Germinal center (tissue), 1 donor: ENCODE results near the gene GEMIN2.
"Not testable (repeated sequence)": the region's sequence is repeated elsewhere in the genome, so short reads cannot be mapped to it uniquely, and the experiment has no call there.

Experiments
- DNase-seq: peaks from one replicate; pipeline ENCODE4 v3.0.0; 2012; ENCODE audit warnings: mixed read lengths, low spot score

Gene GEMIN2

GRCh38 chr14:39109893-39110715 lies 4.0 kb upstream of the GEMIN2 start:
- no peak for DNase-seq

DNA sequence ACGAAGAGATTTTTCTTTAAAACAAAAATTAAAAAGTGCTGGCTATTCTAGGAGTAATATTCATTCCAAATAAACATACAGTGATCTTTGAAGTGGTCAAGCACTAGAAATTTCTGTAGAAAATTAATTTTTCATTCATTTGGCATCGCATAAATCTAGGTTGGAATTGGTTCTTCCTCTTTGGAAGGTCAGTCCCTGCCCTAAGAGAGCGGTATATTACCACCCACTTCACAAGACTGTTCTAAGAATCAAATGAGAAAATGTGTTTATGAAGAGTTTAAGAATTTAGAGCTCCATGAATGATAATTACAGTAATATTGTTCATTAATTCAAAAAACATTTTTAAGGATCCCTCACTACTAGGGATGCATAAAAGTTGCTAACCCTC lies 444 bp upstream of the GEMIN2 start:
- no peak for DNase-seq

- DNase-seq = no peak
Observed at GRCh38 chr14:39122330-39123138, 8.4 kb downstream of the GEMIN2 start.

- not testable (repeated sequence) for DNase-seq
Observed at GRCh38 chr14:39137835-39138234, 23.7 kb downstream of the GEMIN2 start.

DNA sequence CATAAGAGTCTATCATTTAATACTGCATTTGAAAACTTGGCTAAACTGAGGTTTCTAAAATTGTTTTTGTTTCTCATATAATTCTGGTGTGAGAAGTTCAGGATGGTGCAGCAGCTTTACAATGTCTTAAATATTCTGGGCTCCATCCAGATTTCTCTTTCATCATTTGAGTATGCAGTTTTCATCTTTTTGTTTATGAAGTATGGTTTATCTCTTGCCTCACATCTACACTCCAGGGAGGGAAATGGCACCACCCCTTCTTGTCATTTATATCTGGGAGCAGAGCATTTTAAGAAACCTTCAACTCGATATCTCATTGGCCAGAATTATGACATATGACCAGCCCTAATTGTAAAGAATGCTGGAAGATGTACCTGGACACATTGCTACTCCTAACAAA lies 24.3 kb downstream of the GEMIN2 start:
- no peak for DNase-seq

- no peak for DNase-seq
Observed at GRCh38 chr14:39140170-39140569, 26.0 kb downstream of the GEMIN2 start.

DNA sequence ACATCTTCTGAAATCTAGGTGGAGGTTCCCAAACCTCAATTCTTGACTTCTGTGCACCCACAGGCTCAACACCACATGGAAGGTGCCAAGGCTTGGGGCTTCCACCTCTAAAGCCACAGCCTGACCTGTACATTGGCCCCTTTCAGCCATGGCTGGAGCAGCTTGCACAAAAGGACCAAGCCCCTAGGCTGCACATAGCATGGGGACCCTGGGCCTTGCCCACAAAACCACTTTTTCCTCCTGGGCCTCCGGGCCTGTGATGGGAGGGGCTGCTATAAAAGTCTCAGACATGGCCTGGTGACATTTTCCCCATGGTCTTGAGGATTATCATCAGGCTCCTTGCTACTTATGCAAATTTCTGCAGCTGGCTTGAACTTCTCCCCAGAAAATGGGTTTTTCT lies 27.5 kb downstream of the GEMIN2 start:
- not testable (repeated sequence) for DNase-seq

DNA sequence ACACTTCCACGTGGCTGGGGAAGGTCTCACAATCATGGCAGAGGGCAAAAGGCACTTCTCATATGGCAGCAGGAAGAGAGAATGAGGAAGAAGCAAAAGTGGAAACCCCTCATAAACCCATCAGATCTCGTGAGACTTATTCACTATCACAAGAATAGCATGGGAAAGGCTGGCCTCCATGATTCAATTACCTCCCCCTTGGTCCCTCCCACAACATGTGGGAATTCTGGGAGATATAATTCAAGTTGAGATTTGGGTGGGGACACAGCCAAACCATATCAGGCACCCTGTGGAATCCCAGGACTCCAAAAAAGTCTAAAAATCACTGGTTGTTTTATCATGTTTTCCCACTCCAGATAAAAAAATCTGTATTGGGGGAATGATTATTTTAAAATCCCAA lies 29.1 kb downstream of the GEMIN2 start:
- DNase-seq = not testable (repeated sequence)

DNA sequence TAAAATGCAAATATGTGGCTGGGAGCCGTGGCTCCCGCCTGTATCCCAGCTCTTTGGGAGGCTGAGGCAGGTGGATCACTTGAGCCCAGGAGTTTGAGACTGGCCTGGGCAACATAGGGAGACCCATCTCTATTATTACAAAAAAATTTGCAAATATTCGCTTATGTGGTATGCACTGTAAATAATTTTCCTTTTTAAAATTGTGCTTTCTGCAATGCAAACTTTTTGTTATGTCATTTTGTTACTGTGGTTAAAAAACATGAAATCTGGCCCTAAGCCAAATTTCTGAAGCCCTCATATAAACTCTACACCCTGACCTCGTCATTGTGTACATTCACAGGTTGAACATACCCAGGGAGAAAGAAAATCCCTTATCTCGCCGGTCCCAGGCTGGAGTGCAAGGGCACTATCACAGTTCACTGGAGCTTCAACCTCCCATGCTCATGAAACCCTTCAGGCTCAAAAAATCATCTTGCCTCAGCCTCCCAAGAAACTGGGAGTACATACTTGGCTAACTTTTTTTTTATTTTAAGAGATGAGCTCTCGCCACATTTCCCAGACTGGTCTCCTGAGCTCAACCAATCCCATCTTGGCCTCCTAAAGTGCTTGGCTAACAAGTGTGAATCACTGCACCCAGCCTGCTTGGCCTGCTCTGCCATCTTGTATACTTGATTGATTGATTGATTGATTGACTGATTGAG lies 31.3 kb downstream of the GEMIN2 start:
- no peak for DNase-seq

- DNase-seq = no peak
Observed at GRCh38 chr14:39154594-39155189, 40.6 kb downstream of the GEMIN2 start.

DNA sequence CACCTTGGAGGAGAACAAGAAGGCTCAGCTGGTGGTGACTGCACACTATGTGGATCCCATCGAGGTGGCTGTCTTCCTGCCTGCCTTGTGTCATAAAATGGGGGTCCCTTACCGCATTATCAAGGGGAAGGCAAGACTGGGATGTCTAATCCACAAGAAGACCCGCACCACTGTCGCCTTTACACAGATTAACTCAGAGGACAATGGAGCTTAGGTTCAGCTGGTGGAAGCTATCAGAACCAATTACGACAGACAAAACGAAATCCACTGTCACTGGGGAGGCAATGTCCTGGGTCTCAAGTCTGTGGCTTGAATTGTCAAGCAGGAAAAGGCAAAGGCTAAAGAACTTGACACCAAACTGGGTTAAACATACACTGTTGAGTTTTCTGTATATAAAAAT lies 43.4 kb downstream of the GEMIN2 start:
- no peak for DNase-seq

DNA sequence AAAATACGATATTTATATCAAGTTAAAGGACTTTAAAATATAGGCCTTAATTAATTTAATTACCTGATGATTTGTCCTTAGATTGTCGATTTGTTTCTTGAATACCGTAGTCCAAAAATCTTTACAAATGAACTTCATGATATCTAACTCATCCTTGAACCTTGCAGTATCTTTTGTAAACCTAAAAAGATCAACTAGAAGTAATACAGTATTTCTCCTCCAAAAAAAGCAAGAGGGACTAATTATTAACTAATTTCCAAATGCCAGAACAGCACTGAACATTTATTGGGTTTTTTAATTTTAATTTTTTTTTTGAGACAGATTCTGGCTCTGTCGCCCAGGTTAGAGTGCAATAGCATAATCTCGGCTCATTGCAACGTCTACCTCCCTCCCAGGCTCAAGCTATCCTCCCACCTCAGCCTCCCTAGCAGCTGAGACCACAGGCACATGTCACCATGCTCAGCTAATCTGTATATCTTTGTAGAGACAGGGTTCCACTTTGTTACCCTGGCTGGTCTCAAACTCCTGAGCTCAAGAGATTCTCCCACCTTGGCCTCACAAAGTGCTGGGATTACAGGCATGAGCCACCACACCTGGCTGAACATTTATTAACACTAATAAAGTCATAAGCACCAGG lies 44.2 kb downstream of the GEMIN2 start:
- no peak for DNase-seq

GRCh38 chr14:39160494-39160893 lies 46.4 kb downstream of the GEMIN2 start:
- no peak for DNase-seq

- not testable (repeated sequence) for DNase-seq
Observed at GRCh38 chr14:39167797-39168320, 53.7 kb downstream of the GEMIN2 start.

DNA sequence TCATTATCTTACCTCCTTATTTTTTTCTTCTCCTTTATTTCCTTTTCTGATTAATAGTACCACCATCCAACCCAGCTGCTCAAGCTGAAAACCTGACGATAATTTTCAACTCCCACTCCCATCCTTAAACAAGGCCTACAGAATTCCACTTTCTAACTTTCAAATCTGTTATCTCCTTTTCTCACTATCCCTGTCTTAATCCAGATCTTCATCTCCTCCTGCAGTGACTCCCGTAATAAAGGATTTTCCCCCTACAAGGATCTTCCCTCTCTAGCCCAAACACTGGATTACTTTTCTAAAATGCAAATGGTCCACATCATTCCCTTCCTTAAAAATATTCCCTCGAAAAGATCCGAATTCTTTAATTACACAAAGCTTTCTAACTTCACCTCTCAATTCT lies 54.5 kb downstream of the GEMIN2 start:
- DNase-seq = no peak

GRCh38 chr14:39169541-39169900 lies 55.4 kb downstream of the GEMIN2 start:
- DNase-seq = no peak

DNA sequence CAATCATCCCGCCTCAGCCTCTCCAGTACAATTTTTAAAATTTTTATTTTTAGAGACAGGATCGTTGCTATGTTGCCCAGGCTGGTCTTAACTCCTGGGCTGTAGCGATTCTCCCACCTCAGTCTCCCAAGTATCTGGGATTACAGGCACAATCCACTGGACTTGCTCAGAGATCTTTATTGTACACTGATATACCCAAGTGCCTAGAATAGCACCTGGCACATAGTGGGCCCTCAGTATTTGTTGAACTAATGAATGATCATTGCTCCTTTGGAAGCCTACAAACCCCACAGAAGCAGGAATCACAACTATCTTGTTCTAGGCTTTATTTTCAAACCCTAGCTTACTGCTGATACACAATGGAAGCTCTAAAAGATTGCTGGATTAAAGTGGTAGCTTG lies 59.1 kb downstream of the GEMIN2 start:
- DNase-seq = no peak

- DNase-seq = peak; percentile 95
Observed at GRCh38 chr14:39174560-39175444, 60.7 kb downstream of the GEMIN2 start, which contains the start of gene PNN. Gene PNN, plus strand, starts transcription at chr14:39175254. Its CDS starts 26 bp downstream, at chr14:39175280.

- peak; percentile 53 for DNase-seq
Observed at GRCh38 chr14:39175445-39176262, 61.5 kb downstream of the GEMIN2 start.
